Anterior cingulate cortex (tissue), 58 donors: ENCODE results near the gene KIF6.
"Not testable (repeated sequence)": the region's sequence is repeated elsewhere in the genome, so short reads cannot be mapped to it uniquely, and the experiment has no call there.

Source experiments
- DNase-seq, 58 donors: peaks; one replicate each; lab custom pipeline; 2025; lab: John Stamatoyannopoulos, UW

The KIF6 gene

DNA sequence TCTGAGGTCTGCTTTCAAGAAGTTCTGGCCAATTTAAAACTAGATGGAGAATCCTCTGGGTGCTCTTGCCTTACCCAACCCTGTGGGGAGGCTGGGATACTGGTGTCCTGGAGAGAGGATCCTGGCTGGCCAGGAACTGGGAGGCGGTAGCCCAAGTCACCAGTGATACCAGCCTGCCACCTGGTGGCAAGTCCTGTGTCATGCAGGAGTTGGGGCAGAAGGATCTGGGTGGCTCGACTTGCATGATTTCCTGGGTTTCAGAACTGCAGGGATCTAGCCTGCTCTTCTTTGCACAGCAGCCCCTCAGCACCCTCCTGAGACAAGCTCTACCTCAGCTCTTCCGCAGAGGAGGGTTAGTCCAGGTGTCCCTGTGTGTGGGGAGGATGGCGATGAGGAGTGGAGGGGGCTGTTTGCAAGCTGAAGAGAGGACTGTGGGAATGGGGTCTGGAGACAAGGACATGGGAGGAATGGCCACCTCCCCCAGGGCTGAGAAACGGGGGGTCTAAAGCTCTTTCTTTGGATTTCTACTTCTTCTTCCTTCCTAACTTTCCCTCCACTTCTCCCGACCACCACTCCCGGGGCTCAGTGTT, 415.2 kb downstream of the KIF6 start:
- peak in 53 of 58 donors; percentile 6 to 75 (median 42) for DNase-seq

GRCh38 chr6:39307462-39307861, 417.7 kb downstream of the KIF6 start:
- no peak for DNase-seq

GRCh38 chr6:39304951-39305350, 420.3 kb downstream of the KIF6 start:
- no peak for DNase-seq

DNA sequence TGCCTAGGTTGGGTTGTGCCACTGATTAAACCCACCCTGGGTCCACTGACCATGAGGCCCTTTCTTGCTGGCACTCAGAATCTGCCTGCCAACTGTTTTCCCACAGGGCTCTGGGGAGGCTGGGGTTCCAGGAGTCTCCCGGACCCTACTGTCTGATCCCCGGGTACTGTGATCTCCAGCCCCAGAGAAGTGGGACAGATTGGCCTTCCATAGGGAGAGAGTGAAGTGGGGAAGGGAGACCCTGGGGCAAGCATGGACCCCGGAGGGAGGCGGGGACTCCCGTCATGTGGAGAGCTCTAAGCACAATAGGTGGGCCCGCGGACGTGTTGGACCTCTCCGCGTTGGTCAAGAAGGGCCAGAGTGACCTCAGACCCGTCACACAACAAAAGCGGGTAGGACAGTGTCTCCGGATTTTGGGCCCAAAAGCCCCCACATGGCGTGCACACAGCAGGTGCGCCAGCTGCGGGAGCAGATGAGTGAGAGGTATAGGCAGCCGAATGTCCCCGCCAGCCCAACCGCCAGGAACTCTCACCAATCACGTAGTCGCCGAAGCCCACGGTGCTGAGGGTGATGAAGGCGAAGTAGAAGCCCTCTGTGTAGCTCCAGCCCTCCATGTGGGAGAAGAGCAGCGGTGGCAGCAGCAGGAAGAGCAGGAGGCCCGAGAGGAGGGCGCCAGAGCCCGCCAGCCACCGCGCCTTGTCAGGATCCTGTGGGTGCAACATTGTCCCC, 421.6 kb downstream of the KIF6 start:
- peak in 1 of 58 donors; percentile 22 for DNase-seq

DNA sequence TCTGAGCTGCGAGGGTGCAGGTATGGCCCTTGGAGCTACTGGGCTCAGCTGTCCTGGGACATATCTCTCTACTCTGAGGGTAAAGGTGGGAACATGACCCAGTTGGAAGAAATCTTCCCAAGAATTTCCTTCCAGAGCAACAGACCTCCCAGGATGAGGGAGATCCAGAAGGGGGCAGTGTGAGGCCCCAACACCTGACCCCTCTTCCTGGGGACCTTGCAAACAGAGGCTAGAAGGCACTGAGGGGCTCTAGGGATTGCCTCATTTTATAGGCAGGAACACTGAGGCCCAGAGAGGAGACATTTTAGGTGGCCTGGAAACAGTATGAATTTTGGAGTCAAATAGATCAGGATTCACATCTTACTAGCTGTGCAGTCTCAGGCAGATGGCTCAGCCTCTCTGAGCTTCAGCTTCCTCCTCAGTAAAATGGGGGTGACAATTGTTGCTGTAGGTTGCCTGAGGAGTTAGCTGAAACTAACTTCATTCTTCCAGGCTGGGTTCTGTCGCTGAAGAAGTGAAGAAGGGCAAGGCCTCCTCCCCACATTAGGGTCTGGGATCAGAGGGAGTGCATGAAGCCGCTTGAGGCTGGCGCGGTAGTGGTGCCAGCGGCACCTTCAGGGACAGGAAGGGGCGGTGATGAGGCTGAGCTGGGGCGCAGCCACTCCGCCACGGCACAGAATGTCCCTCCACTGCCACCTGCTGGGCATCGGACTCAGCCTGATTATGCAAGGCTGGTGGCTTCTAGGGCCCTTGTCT, 422.4 kb downstream of the KIF6 start:
- DNase-seq = peak in 53 of 58 donors; percentile 16 to 86 (median 50)

DNA sequence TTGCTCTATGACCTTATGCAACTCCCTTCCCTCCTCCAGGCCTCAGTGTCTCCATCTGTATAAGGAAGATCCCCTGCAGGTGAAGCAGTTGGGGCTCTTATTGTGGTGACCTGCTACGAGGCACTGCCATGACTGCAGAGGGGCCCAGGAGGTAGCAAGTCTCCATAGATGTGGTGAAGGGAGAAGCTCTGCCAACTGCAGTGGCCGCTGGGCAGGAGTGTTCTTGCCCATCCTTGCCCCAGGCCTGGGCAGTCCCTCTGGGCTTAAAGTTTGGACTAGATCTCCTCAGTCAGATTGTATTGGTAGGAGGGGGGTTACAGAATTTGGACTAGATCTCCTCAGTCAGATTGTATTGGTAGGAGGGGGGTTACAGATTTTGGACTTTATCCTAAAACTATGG, 423.2 kb downstream of the KIF6 start:
- DNase-seq = no peak

DNA sequence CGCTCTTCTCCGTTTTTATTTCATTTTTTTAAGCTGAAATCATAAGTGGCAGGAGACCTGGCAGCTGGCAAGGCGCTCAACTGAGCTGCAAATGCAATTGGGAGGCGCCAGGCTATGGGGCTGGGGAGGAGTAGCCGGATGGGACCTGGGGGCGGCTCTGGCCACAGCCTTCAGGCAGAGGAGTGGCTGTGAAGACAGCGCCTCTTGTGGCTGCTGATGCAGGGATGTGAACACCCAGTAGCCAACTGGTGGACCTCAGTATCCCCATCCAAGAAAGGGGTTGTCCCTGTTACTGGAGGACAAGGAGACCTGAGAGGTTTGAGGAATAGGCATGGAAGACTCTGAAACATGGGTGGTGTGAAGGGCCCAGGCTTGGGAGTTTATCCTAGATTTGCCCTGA, 423.6 kb downstream of the KIF6 start:
- no peak for DNase-seq

DNA sequence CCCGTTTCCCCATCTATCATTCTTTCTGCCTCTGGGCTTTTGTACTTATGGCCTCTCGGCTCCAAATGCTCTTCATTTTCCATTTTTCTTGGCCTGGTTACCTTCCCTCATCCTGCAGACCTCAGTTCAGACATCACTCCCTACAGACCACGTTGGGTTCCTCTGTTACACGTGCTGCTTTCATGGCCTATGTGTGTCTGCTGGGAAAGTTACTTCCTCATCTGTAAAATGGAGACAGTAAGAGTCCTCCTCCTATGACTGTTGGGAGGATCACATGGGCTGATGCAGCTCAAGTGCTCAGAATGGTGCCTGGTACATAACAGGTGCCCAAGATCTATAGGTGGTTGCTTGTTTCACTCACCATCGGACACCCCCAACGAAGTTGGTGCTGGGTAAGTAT, 424.5 kb downstream of the KIF6 start:
- DNase-seq = peak in 6 of 58 donors; percentile 5 to 28 (median 14)

DNA sequence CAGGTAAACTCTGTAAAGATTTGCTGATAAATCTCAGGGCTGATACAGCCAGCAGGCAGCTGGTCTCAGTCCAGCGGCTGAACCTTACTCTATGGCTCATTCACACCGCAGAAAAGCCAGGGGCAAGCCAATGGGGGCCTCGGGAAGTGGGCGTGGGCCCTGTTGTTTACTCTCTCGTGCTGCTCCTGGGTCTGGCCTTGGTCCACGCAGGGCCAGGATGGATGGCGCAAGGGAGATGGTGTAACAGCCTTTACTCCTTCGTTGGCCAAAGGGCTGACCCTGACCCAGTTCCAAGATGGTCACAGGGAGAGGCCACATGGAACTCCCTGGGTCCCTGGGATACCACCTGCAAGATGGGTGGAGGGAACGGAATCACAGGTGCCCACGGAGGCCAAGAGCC, 427.1 kb downstream of the KIF6 start:
- DNase-seq = no peak

GRCh38 chr6:39296745-39297640, 428.2 kb downstream of the KIF6 start:
- peak in 1 of 58 donors; percentile 10 for DNase-seq

DNA sequence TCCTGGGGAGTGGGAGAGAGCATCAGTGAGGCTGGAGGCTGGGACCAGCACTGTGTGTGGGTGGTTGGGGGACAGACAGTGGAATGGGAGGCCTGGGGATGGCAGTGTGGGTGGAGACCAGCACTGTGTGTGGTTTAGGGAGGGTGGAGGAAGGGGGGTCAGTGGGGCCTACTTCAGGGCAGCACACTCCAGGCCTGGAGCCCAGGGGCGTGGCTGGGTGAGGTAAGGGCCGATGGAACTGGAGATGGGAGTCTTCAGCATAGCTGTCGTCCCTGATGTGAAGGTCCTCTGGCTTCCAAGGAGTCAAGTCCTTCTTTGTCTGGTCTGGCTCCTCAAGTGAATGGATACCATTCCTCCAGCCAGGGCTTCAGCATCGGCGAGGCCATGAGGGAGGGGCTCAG, 429.6 kb downstream of the KIF6 start:
- no peak for DNase-seq

GRCh38 chr6:39294899-39295298, 430.3 kb downstream of the KIF6 start:
- DNase-seq = no peak

DNA sequence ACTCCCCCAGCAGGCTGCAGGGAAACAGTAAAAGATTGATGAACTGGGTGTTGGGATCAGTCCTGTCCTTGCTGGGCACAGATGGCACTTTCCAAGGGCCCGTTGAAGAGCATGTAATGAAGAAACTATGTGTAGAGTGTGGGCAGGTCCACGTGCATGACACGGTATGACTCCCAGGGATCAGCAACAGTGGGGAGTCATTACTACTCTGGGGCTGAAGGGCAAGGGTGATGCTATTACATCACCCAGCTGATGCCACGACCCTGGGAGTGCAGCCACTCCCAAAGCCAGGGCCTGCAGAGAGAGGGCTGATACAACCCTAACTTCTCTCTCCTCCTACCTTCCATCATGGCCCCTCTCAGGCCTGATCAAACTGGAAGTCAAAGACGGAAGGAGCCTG, 431.1 kb downstream of the KIF6 start:
- no peak for DNase-seq

DNA sequence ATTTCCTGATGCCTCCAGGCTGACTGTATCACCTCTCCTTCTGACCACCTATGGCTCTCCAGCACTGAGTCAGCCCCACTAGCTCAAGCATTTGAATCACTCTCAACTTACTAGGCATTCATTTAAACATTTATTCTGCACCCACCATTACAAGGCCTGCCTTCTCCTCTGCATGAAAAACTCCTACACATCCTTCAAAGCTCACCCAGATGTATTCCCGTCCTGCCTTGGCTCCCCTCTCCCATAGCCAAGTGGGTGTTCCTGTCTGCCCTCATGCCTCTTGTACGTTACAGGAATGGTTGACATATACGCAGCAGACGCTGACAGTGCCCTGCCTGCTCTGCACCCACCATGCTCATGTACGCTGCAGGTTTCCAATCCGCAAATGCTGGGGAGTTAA, 432.6 kb downstream of the KIF6 start:
- DNase-seq = no peak

DNA sequence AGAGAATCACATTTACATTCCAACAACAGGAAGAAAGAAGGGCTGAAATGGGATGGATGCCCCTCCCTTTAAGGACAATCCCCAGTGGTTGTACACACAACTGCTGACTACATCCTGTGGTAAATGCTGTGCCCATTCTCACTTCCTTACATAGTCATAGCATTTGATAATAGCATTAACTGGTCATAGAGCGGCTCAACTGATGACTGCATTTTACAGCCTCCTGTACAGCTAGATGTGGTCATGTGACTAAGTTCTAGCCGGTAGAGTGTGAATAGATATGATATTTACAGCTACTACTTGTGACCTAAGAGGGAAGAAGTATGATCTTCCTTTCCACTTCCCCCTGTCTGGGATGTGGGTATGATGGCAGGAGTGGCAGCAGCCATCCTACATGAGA, 435.7 kb downstream of the KIF6 start:
- no peak for DNase-seq

DNA sequence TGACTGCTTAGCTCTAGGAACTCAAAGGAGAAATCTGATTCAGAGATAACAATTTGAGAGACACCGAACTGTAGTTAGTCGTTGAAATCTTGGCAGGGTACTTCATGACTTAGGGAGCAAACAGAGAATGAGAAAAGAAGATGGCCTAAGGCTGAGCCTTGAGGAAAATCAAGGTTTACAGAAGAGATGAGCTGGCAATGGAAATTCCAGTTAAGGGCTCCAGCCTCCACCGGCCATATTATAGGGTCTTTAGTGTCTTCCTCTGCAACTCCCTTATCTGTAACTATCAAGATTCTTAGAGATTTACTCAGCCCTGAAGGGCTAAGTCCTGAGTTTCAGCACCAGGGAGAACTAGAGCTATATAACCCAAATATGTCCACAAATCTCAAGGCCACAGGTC, 437.6 kb downstream of the KIF6 start:
- DNase-seq = no peak

- DNase-seq = not testable (repeated sequence)
Observed at GRCh38 chr6:39286596-39286995, 438.6 kb downstream of the KIF6 start.

DNA sequence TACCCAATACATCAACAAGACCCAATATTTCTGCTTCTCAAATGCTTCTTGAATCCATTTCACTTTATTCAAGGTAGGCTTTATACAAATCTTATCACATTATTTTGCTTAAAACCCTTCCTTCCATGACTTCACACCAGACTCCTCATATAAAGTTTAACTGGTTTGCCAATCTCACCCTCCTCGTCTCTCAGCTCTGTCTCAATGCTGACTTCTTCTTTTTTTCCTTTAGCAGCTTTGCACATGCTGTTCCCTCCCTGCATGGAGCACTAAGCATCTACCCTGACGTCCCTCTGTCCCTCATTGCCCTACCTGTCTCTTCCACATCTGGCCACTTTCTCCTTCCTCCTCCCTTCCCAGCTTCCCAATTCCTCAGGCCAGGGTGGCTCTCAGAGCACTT, 442.4 kb downstream of the KIF6 start:
- DNase-seq = no peak

DNA sequence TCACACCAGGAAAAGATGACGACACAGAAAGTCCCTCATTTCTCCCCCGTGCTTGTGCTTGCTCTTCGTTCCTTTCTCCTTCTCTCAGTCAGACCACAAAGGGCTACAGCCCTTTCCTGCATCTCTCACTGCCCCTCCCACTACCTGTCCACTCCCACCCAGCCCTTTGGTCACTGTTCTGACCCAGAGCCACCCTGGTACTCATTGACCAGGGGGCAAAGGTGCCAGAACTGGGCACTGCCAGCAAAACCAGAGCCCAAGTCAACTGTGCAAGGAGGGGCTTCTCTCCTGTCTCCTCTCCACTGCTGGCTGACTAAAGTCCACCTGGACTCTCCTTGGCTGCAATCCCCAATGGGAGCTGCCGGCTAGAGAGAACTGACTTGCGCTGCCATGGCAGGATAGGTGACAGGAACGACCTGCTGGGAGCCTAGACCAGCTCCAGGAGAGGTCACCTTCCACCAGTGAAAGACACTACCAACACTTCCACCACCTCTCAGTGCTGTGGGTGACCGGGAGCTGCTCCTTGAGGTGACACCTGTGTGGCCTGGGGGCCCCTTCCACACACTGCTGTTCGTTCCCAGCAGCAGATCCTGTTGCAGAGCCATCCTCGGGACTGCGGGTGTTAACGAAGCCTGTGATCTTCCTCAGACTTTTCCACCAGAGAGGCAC, 443.8 kb downstream of the KIF6 start:
- DNase-seq = no peak

DNA sequence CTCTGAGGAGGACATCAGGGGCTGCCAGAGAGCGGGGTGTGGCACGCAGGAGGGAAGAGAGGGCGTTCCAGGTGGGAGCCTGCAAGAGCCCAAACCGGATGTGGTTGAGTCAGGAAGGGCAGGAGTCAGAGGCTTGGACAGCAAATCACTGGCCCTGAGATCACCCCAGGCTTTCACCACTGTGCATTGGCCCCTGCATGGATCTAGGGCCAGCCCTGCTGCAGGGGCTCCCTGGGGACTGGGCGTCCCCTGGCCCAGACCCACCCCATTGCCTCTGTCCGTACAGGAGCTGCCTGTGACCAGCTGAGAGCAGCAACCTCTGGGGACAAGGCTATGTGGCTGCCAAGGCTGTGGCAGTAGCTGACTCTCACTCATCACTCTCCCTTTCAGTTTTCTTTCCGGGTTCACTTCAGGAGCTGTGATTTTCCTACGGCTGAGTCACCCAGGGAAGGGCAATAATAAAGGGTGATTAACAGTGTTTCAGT, 444.9 kb downstream of the KIF6 start:
- no peak for DNase-seq
